NCI-H2107 (cell line): ENCODE measurements around the gene TAF12.
"Not testable (repeated sequence)": the region's sequence is repeated elsewhere in the genome, so short reads cannot be mapped to it uniquely, and the experiment has no call there.

Experiments
- DNase-seq: peaks from one replicate; lab custom pipeline; 2025; lab: John Stamatoyannopoulos, UW

TAF12 gene

DNA sequence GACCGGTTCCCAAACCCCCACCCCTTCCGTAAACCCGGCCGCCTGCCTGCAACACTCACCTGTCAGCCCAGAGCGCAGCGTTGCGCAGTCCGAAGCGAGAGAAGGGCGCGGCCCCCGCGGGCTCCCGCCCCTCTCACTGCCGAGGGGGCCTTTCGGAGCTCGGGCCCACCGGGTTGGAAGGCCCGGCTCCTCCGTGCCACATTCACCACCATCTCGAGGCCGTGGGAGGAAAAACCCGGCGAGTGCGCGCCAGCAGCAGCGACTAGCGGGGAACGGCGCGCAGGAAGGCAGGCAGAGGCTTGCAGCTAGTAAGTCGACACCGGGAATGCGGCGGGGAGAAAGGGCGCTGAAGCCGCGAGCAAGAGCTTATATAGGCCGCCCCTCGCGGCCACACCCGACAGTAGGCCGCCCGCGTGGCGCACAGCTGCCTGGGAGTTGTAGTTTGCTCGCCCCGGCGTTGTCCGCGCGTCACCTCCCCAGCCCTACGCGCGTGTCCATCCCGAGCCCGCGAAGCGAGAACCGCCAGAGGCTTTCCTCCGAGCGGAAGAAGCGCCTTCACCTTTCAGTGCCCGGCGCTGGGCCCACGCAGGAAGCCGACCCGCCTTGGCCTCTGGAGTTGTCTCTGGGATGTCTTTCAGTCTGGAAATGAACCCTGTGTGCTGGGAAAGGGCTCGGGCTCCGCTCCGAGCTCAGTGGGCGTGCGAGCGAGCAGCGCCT is 61.2 kb downstream of the TAF12 start:
- peak; percentile 97 for DNase-seq

DNA sequence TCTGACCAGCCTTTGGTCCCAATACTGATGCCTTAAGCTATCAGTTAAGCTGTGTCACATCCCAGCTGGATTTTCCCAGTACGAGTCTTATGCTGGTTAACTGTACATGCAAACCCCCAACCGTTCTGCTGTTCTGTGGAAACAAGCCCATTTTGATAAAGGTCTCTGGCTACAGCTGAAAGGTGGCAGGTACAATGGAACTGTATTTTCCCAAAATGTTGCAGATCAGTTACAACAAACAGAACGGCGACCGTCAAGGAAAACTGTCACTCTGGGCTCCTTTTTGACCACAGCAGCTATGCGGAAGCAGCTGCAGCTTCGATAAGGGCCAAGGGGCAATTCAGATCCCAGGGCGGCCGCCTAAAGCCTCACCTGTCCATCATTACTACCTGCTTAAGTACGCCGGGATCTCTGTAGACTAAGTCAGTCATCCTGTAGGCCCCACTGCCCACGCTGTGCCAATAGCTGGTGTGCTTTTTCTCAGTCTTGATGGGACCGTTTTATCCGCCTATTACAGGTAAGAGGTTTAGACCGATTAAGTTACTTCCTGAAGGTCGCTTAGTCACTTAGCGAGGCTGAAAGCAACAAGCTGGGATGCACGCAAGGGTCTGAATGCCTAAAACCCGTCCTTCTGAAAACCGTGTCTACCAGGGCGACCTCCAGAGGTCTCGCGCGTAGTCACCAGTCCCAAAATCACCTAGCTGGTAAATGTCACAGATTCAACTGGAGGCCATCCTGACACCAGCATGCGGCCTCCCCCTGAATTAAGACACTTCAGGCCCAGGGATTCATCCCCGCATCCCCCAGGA is 61.9 kb downstream of the TAF12 start:
- DNase-seq, result no peak

DNA sequence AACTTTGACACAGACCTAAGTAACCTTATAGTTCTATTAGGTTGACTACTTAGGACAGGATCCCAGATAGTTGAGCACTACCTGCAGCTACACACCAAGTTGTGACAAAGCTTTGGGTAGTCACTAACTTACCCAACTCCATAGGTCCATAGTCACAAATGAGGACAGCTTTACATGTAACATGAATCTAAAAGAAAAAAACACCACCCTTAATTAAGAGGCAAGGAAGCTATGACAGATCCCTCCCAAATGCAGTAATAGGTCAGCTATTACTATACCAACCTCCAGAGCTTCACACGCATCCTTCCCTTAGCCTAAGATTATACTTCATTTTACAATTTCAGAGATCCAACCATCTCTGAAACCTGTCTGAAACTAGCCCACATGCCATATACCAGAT is 63.5 kb downstream of the TAF12 start:
- DNase-seq, result no peak

DNA sequence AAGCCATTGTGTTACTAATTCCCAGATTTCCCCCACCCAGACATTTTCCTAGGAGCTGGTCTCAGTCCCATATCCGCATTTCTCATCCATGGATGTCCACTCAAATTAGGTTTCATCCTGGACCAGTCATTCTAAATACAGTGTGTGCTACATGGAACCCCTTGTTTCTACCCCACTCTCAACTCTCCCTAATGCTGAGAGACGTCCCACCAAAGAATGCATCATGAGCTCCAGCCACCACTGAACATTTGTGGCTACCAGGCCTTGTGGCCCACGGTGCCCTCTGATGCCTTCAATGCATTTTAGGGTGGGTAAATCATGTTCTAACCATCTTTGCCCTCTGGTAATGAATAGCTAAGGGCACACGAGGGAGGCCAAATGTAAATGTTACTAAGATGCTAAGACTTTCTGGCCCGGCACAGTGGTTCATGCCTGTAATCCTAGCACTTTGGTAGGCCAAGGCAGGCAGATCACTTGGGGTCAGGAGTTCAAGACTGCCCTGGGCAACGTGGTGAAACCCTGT is 64.1 kb downstream of the TAF12 start:
- DNase-seq, result no peak

DNA sequence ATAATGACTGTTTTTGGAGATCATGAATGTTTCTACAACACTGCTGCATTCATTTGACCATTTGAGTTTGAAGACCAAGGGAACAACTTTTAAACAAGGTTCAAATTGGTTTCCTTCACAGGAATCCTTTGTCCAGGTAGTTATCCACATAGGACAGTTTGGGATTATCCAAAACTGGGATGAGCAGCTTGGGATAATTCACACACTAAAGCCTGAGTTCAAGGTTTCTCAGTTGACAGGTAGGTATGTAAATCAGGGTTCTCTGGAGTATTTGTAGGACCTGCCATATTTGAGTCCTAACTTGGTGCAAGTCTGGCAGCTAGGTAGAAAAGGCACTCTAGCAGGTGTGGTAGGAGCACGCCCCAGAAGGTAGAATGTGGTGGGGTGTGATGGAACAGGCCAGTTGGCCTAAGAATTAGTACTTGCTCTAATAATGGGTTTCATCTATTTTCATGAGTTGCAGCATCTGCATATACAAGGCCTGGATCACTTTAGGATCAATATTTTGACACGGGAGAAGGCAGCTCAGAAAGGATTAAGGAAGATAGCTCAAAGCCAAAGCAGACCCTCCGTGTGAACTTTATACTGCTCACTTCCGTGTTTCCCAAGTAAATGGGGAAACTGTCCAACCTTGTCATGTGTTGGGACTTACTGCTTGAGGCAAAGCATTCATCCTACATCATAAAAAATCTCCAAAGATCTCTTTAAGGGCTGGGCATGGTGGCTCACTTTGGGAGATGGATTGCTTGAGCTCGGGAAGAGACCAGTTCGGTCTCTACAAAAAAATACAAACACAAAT is 64.9 kb downstream of the TAF12 start:
- no peak for DNase-seq

DNA sequence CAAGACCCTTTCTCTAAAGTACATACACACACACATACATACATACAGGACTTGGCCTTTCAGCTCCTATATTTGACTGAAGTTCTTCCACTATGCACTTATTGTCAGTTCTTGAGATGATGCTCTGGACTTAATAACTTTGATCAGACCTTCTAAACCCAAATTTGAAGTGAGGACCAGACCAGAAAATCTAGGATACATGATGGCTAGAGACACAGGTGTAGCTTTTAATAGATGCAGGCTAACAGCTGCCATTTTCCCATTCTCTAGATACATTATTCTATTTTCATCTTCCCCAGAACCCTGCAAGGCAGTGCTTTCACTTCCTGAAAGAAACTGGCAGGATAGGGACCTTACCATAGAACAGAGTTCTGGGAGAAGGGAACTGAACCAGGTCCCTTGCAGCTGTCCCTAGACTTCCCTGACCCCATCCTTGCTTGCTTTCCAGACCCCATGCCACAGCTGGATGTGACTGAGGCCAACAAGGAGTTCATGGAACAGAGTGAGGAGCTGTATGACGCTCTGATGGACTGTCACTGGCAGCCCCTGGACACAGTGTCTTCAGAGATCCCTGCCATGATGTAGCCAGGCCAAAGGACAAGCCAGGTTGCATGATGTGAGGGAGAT is 65.7 kb downstream of the TAF12 start:
- no peak for DNase-seq

DNA sequence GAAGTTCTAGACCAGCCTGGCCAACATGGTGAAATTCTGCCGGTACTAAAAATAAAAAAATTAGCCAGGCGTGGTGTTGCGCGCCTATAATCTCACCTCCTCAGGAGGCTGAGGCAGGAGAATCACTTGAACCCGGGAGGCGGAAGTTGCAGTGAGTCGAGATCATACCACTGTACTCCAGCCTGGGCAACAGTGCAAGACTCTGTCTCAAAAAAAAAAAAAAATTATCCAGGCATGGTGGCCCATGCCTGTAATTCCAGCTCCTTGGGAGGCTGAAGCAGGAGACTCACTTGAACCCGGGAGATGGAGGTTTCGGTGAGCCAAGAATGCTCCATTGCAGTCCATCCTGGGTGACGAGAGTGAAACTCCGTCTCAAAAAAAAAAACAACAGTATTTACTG is 69.3 kb downstream of the TAF12 start:
- no peak for DNase-seq

DNA sequence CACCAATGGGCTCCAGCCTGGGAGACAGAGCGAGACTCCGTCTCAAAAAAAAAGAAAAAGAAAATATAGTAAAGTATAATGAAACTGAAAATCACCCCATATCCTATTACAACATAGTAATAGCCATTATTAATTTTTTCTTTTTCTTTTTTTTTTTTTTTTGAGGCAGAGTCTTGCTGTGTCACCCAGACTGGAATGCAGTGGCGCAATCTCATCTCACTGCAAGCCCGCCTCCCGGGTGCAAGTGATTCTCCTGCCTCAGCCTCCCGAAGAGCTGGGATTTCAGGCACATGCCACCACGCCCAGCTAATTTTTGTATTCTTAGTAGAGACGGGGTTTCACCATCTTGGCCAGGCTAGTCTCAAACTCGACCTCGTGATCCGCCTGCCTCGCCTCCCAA is 70.0 kb downstream of the TAF12 start:
- DNase-seq, result not testable (repeated sequence)

DNA sequence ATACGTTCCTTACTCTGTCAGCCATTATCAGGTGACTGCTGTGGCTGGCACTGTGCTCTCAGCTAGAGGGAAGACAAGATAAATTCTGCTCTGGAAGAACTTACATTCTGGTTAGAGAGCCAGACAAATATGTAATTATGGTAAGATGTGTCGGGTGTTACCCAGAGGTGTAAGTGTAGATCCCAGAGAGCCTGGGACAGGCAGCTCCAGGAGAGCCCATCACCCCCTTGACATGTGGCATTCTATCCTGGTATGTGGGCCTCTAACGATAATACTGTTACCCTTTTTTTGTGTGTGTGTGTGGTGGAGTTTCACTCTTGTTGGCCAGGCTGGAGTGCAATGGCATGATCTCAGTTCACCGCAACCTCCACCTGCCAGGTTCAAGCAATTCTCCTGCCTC is 71.0 kb downstream of the TAF12 start:
- DNase-seq, result no peak

DNA sequence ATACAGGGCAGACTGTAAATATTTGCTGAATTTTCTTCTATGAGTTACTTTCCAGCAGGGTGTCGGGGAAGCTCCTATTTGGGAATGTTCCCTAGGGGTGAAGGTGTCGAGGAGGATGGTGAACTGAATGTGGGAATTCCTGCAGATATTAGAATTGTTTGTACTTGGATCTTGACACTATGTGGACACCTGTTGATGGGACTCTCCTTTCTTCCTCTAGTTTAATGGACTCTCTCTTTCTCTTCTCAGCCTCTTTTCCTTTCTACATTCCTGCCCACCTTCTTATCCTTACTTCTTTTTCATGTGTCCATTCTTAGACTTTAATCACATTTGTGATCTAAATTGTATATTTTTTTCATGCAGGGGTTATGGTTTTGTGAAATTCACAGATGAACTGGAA is 75.9 kb downstream of the TAF12 start:
- DNase-seq, result no peak

DNA sequence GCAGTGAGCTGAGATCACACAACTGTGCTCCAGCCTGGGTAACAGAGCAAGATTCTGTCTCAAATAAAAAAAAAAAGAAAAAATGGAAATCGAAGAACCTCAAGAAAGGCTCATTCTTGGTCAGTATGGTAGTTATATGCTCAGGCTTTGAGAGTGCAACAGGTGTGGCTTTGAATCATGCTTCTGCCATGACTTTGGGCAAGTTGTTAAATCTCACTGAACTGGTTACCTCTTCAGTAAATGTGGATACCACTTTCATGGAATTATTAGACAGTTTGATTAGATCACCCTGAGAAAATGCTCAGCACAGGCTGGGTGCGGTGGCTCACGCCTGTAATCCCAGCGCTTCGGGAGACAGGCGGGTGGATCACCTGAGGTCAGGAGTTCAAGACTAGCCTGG is 77.1 kb downstream of the TAF12 start:
- no peak for DNase-seq

DNA sequence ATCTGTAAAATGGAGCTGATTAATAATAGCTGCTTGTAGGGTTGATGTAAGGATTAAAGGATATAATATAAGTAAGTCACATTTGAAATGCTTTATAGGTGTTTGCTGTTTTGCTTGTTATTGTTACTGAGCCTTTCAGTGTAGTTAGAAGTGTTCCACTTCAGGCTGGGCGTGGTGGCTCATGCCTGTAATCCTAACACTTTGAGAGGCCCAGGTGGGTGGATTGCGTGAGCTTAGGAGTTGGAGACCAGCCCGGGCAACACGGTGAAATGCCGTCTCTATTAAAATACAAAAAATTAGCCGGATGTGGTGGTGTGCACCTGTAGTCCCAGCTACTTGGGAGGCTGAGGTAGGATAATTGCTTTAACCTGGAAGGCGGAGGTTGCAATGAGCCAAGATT is 77.8 kb downstream of the TAF12 start:
- no peak for DNase-seq

DNA sequence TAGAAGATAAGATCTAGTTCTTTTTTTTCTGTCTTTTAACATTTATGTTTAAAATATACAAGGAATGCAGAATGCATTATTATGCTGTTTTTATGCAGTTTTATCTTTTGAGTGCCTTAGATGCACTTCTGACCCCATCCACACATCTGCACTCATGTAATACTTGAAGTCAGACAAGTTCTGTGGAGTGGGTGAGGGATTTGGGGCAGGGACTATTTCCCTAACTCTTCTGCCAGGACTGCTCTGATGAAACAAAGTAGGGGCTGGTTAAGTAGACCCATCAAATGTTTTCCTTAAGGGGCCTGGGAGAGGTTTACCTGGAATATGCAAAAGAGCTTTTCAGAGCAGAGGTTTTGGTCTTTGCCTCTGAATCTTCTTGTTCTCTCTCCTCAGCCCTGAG is 78.6 kb downstream of the TAF12 start:
- DNase-seq, result no peak

DNA sequence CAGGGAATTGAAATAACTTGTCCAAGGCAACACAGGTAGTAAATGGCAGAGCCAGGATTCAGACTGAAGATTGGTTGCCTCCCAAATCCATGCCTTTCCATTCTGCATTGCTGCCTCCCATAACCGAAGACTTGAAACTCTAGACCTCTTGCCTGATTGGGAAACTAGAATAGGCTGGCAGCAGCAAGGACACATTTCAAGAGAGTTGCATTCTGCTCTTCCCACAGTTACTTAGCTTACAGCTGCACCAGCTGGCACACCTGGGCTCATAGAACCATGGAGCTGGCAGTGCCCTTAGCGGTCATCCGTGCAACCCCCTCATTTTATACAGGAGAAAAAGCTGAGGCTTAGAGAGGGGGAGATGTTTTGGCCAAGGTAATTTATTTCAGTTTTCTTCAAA is 82.0 kb downstream of the TAF12 start:
- peak; percentile 62 for DNase-seq
